ENCODE data around the gene SLC37A1. TPM values are rescaled to one million over a fixed set of nuclear protein-coding genes. Genes with fewer than 3 reads are reported as not detected.
A peak's percentile ranks its signal among the peaks of the same experiment; 100 is the strongest.

SLC37A1 gene
- polyA plus RNA-seq, 12 donors, result 2.2 to 8.2 (median 2.9) TPM; not detected in 1

DNA sequence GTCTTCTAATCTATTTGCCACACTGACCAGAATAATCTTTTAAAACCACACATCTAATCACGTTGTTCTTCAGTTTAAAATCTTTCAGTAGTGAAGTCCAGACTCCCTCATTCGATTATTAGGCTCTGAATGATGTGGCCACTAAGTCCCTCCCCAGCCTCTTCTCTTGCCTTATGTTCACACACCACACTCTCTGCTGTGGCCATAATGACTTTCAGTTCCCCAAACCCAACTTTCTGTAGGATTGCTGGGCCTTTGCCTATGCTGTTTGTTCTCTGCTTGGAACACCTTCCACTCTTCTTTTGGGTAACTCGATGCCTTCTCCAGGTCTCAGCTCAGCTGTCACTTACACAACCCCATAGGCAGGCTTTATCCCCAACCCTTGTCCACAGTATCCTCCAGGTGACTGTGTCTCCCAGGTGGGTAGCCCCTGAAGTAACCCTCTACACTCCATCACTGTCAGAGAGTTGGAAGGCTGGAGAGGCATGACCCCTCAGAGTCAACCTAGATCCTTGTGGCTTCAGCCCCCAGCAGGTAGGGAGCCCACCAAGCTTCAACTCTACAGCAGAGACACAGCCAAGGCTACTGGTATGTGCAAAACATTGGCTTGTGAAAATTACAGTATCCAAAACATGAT lies 8.4 kb upstream of the SLC37A1 start:
- DNase-seq, result no peak

DNA sequence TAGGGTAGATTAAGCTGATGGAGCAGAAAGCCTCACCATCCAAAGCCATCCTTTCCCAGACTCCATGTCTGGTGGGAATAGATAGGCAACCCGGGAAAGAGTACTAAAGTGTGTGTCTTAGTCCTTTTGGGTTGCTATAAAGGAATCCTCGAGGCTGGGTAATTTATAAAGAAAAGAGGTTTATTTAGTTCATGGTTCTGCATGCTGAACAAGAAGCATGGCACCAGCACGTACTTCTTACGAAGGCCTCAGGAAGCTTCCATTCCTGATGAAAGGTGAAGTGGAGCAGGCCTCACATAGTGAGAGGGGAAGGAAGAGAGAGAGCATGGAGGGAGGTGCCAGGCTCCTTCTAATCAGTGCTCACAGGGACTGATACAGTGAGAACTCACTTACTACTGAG lies 6.2 kb upstream of the SLC37A1 start:
- no peak for DNase-seq

DNA sequence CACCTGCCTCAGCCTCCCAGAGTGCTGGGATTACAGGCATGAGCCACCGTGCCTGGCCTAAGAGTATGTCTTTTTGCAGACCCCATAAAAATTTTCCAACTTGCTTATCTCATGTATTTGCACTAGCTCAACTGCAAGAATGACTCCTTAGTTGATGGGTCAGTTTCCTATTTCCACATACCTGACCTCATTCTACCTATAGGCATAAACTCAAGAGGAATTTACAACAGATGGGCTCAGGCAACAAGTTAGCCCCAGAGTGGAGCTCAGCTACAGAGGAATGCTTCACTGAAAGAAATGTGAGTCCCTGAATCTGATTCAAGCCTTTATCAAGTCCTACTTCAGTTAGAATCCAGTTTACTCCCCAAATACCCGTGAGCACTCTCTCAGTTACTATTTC lies 5.3 kb upstream of the SLC37A1 start:
- DNase-seq, result no peak

DNA sequence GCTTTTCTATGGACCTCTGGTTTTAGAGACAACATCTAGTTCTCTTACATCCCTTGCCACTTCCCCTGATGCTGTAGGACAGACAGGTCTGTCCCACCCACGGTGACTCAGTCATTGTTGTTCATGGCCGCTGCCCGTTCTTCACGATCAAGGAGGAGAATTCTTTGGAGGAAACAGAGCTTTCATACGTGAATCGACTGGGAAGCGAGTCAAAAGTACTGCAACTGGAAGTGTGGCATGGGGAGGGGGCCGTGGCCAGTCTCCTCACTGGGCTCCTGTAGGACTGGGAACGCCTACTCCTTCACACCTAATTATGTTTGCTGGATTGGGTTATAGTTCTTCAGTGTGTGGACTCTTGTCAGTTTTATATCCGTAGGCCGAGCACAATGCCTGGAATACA lies 4.4 kb upstream of the SLC37A1 start:
- no peak for DNase-seq

DNA sequence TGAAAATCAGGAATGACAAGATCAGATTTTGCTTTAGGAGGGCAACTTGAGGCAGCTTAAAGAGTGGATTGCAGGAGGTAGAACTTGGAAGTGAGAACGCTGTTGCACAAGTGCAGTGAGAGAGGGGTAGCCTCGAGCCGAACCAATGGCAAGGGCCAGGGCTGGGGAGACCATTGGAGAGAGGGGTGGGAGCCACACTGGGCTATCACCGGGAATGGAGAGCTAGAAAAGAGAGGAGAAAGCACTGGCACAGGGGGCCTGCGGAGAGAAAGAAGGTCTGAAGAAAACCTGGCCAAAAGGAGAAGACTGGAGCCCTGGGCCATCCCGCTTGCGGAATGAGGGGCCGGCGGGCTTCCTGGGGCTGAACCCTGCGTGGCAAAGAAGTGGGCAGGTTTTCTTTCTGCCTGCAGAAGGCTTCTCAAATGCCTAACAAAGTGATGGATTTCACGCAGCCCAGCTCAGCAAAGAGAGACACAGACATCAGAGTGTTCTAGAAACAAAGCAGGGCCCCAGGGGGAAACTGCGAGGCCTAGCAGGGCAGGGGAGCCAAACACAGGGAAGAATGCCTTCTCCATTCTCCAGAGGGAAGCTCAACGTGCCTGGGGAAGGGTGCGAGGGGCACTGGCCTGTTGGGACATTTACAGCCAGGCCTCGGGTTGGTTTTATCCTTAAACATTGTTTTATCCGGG lies 1.2 kb upstream of the SLC37A1 start:
- DNase-seq, result no peak

DNA sequence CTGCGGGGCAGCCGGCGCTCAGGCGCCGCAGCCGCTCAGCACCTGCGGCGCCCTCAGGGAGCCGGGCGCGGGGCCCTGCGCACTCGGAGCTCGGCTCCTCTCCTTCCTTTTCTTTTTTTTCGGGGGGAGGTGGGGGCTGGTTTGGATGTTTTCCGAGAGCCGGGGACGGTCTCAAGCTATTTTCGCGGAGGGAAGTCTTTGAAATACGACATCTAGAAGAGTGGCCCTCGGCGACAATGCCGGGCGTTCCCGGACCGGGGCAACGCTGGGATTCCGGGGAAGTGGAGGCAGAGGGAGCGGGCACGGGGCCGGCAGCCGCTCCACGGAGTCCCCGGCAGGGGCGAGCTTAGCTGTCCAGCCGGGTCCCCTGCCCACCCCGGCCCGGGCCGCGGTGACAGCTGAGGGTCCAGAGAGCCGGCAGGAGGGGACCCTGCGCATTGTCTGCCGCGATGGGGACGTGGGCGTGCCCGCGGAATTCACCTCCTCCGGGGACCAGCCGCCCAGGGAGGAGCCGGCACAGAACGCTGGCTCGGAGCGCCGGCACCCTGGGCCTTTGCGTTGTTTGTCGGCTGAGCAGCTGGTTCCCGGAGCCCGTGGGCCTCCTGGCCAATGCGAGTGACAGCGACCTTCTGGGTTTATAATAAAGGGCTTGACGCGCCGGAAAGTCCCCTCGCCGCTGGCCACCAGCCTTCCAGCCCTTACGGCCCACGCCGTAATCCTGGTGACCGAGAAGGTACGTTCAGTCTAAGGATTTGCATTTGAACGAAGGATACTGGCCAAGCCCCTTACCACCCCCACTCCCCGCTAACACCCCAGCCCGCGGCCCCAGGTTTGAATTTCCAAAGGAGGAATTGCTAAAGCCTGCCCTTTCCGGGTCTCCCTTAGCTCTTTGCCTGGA lies 582 bp downstream of the SLC37A1 start:
- DNase-seq, result no peak

DNA sequence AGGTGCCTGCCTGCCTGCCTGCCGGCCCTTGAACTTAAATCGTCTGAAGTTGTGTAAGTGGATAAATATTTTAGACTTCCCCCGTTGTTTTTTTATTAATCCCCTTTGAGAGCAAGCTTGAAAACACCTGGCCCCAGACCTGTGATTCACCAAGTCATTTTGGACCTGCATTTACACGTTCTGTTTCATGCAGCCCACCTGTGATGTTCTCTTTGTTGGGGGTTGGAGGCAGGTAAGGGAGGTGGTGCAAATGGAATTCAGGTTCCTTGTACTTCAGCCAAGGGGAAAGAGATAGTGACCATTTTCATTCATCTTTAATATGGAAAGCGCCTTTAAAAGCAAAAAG lies 1.2 kb downstream of the SLC37A1 start:
- DNase-seq, result no peak

DNA sequence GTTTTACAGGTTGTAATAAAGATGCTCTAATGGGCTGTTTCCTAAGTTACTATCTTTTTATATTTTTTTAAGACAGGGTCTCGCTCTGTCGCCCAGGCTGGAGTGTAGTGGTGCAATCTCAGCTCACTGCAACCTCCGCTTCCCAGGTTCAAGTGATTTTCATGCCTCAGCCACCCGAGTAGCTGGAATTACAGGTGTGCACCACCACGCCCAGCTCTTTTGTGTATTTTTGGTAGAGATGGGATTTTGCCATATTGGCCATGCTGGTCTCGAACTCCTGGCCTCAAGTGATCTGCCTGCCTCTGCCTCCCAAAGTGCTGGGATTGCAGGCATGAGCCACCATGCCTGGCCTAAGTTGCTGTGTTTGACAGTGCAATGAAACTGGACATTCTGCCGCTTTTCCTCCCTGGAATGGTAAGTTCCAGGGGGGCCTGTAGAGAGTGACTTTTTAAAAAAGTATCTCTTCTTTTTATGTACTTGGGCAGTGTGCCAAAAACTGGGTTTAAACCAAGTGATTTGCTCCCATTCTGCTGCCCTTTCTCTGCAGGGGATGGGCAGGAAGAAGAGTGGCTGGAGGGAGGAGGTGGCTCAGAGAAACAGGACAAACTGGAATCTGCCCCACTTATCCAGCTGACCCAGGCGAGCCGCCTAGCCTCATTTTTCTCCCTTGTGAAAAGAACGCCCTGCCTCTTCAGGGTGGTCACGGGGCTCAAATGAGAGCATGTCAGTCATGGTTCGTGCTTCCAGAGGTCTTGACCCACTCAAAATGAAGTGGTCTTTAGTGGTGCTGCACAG lies 2.3 kb downstream of the SLC37A1 start:
- no peak for DNase-seq

DNA sequence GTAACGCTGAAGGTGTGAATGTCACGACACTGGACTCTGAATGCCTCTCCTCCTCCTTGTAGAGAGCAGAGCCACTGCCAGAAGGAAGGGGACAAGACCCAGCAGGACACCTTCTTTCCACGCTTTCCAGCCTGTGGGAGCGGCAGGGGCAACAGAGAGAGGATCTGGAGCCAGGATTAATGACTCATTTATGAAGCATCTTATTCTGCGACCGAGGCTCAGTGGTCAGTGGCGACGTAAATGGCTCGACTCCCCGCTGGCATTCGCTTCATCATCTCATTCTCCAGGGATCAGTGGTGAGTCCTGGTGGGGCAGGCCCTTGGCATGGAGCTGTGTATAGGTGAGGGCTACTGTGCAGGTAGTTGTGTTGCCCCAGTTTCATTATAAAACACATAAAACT lies 4.6 kb downstream of the SLC37A1 start:
- DNase-seq, result no peak

DNA sequence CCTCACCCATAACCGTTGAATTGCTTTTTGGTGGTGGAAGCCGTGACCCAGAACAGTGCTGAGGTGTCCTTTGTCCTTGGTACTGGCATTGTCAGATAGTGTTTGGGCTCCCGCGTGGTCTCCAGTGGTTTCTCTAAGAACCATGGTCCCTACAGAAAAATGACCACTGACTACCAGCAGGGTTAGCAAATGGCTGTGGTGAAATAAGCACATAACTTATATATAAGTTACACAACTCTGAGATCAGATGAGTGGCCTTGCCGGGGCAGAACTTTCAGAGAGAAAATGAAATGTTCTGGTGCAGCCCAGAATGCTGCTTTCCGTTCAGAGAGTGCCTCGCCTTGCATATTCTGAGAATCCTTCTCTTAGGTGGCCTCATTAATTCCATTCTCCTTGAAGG lies 5.0 kb downstream of the SLC37A1 start:
- DNase-seq, result no peak

DNA sequence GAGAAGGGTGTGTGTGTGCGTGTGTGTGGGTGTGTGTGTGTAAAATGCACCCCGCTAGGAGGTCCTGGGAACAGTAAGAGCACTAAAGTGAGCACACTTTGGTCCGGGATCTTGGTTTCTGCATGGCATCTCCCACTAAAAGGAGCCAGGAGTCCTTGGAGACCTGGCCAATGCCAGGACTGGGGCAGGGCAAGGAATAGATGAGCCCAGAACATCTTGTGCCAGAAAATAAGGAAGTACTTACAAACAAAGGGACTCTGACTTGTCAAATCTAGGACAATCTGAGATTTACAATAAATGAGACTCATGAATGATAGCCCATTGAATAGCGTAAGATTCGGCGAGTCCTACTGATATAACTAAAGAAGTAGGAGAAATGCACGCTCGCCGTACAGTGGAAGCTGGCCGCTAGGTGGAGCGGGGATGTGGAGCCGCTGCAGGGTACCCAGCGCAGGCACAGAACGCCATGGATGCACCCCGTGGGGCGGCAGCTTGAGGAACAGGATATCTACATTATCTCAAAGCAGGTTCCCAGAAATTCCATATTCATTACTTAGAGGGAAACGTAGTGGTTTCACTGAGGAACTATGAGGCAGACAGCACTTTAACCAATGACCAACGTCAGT lies 7.1 kb downstream of the SLC37A1 start:
- DNase-seq, result no peak

DNA sequence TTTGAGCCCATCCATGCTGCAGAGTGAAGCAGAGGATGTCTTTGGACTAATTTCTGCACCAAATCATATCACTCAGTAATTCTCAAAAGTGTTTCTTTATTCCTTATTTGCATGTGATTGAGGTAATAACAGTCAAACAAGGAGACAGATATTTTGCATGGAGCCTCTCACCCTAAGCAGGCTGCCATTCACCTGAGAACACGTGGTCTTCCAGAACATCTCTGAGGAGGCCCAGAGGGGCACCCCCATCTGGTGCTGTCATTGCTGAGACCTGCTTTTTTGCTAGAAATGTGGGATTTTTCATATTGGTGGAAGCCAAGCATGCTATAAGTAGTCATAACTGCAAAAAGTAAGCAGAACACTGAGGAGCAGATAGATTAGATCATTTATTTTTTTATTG lies 7.7 kb downstream of the SLC37A1 start:
- no peak for DNase-seq

DNA sequence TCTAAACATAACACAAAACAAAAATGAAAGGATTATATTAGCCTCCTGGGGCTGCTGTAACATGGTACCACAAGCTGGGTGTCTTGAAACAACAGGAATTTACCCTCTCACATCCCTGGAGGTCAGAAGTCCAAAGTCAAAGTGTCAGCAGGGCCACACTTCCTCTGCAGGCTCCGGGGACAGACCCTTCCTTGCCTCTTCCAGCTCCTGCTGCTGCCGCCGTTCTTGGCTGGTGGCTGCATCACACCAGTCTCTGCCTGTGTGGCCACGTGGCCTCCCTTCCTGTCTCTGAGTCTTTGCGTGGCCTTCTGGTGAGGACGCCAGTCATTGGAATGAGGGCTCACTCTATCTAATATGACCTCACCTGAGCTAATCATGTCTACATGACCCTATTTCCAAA lies 8.2 kb downstream of the SLC37A1 start:
- no peak for DNase-seq

DNA sequence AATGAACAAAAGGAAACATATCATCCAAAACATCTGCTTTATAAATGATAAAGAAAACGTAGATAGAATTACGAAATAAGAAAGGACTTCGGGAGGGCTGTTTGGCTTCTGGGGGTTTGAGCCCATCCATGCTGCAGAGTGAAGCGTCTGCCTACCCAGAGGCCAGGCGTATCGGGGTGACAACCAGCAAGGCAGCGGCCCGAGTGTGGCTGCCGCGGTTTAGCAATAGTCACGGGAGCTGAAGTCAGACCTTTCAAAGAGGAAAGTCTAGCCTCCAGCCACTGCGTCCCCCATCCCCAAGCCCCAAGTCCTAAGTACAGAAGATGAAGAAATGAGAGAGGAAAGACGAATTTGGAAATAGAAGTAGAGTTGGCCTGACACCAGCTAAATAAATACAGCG lies 8.6 kb downstream of the SLC37A1 start:
- no peak for DNase-seq

DNA sequence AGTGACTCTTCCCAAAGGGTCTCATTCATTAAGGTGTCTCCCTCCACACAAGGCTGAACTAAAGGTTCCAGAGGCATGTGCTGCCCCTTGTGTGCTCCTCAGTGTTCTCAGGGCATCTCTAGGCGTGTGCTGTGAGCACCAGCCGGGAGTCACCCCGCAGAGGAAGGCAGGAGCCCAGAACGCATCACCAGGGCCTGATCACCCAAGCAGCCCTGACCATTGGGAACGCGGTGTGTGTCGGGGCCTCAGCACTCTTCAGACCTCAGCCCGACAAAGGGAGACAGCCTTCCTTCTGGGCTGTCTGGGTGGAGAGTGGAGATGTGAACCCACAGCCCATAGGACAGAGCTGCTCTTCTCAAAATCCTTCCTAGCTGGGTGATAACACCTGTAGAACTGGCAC lies 9.1 kb downstream of the SLC37A1 start:
- no peak for DNase-seq

DNA sequence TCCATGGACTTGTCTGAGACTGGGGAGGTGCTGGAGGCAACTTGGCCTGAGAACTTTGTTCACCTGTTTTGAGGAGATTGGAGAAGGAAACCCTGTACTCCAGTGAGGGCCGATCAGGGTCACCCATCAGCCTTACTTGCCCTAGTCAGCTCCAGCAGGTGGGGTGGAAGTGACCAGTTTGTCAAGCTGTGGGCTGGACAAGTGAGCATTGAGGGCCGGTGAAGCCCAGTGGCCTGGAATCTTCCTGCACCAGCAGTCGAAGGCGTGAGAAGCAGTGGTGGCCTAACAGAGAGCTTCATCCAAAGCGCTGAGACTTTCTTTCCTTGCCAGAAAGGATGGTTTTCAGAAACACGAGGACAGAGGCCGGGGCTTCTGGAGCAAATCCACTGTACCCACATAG lies 9.6 kb downstream of the SLC37A1 start:
- DNase-seq, result no peak

DNA sequence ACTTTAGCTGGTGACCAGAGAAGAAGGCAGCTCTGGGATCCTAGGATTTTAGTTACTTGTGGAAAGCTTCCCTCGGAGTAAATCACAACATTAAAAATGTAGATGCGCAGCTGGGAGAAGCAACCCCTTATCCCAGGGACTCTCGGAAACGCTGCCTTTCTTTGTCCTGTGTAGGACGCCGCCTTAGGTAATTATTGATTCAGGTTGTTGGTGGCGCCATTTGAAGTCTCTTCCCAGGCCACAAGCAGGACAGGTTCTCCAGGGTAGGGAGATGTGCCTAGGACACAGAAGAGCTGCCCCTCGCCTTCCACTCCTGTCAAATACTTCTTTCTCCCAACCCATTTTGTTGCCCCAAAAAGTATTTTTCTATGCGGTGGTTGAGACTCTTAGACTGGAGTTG lies 10.3 kb downstream of the SLC37A1 start:
- DNase-seq, result no peak

DNA sequence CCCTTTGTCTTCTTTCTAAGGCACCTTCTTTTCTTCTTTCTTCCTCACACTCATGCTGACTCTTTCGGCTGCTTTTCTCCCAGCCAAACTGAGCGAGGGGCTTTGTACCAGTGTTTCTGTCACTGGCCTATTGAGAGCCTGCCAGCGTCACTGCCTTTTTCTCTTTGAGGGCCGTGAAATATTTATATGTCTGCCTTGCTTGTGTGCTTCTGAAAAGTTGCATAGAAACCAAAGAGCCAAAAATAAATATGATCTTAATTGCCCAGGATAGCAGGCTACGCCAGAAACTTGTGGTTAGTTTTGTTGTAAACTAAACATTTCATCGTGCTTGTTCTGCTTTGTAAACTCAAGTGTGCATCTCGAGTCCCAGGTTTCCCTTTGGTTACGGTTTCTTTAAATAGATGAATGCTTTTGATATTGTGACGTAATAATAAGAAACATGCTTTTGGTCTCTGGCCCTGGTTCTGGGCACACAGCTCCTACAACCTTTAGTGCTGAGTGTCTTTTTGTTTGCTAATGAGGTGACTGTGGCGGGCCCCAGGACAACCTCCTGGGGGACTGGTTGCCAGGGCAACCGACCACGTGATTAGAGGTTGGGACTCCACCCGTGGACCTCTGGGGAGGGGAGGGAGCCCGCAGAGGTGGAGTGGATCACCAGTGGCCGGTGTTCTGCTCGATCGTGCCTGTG lies 10.8 kb downstream of the SLC37A1 start:
- DNase-seq, result peak; percentile 64

DNA sequence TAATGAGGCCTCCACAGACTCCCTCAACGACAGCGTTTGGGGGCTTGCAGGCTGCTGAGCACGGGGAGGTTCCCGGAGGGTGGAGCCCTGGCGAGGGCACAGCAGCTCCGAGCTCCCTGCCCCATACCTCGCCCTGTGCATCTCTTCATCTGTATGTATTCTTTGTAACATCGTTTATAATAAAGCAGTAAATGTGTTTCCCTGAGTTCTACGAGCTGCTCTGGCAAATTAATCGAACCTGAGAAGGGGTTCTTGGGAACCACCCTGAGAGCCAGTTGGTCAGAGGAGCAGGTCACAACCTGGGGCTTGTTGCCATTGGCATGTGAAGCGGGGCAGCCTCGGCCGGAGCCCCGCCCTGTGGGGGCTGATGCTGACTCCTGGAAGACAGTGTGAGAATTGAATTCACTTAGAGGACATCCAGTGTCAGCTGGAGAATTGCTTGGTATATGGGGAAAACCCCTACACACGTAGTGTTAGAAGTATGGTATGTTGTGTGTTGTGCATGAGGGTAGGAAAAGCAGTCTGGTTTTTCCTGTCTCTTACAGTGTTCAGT lies 11.5 kb downstream of the SLC37A1 start:
- DNase-seq, result peak; percentile 39

DNA sequence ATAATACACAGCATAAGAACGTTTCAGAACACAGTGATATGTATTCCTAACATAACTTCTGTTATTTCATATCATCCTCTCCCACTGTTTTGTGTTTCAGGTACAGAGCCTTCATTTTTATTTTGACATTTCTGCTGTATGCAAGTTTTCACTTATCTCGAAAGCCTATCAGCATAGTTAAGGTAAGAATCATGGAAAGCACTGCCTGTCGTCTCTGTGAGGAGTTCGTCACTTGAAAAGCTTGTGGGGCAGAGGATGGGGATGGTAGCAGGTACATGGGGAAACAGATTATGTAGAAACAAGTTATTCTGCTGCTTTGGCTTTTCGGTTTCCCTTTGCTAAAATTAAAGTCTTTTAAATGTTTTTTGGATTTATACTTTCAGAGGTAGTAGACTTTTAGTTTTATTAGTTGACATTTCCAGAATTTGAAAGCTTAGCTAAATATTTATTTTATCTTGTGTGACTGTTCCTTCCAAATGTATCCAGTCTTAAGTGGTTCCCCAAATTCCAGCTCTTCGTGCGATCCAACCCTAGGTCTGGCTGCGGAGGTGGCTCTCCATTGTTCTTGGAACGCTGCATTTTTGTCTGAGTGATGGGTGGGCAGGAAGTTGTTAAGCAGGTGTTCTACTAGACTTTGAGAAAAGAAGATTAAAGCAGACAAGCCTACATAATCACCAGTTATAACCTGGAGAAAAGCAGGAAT lies 12.2 kb downstream of the SLC37A1 start:
- DNase-seq, result no peak

Data from muscle of arm (tissue), 12 donors.